NT2/D1 (cell line): ENCODE measurements around the gene TSPAN10.

Experiments
- YY1 ChIP-seq: IDR thresholded peaks from 2 replicates; pipeline ENCODE4 v1.6.1; 2011; ENCODE audit not compliant: insufficient read length, insufficient read depth
- ZNF274 ChIP-seq: IDR thresholded peaks from 2 replicates; pipeline ENCODE4 v1.6.1; 2011; ENCODE audit warnings: mild to moderate bottlenecking, low read depth, low read length

DNA sequence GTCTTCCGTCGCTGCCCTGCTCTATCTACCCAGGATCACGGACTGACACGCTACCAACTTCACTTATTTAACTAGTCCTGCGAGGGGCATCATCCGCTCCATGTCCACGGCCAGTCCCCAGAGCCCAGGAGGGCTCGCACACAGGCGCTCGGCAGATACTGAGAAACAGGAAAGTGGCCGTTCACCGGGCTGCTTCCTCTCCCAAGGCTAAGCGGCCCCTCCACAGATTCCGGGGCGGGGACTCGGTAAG lies 29.0 kb downstream of the TSPAN10 start:
- TF ChIP-seq YY1 (no peak), ZNF274 (no peak)
